H1 (cell line): ENCODE measurements around the gene FBXO44. TPM values are rescaled to one million over a fixed set of nuclear protein-coding genes. Genes with fewer than 3 reads are reported as not detected.
A peak's percentile ranks its signal among the peaks of the same experiment; 100 is the strongest.

ENCODE experiments used
- CTCF ChIA-PET: fragments of 300-600 bp; sonication (Branson Sonifier 250); formaldehyde crosslinking; loops from one replicate; lab custom pipeline; 2021; ENCODE audit not compliant: partially characterized antibody; lab: Charles Lee
- POLR2A ChIA-PET: fragments of 300-600 bp; sonication (Branson Sonifier 250); formaldehyde crosslinking; loops from one replicate; lab custom pipeline; 2021; ENCODE audit warnings: inconsistent platforms; ENCODE audit not compliant: partially characterized antibody; lab: Charles Lee
- DNase-seq, 2 experiments: peaks; one replicate each; pipeline versions ENCODE4 v3.0.0 to v3.0.0-alpha.2; 2010 to 2022; ENCODE audit warnings: low spot score in 2 of 2, low read depth in 1 of 2, mixed read lengths in 1 of 2
- FAIRE-seq: peaks from 2 replicates; lab custom pipeline; 2011; peaks lifted over from hg19 to GRCh38; lab: Jason Lieb, UNC
- H2AFZ ChIP-seq: 2 replicates; pipeline ENCODE4 v1.8.1; 2012; ENCODE audit warnings: low read length, inconsistent platforms
- H2AK5ac ChIP-seq: 2 replicates; pipeline ENCODE4 v1.6.1; 2013; ENCODE audit warnings: low read depth, low read length
- H2BK120ac ChIP-seq: replicated peaks from 2 replicates; pipeline ENCODE3; 2013; ENCODE audit warnings: low read depth, low read length, inconsistent platforms
- H2BK12ac ChIP-seq: 2 replicates; pipeline ENCODE4 v1.6.1; 2013; ENCODE audit warnings: low read depth, low read length
- H2BK15ac ChIP-seq: 2 replicates; pipeline ENCODE4 v1.6.1; 2013; ENCODE audit warnings: low read length
- H2BK20ac ChIP-seq: 2 replicates; pipeline ENCODE4 v1.6.1; 2013; ENCODE audit warnings: low read length
- H2BK5ac ChIP-seq: 2 replicates; pipeline ENCODE4 v1.6.1; 2013; ENCODE audit warnings: low read depth, low read length
- H3K14ac ChIP-seq: 2 replicates; pipeline ENCODE4 v1.6.1; 2013; ENCODE audit warnings: inconsistent platforms; ENCODE audit not compliant: insufficient read length
- H3K18ac ChIP-seq: 2 replicates; pipeline ENCODE4 v1.6.1; 2013; ENCODE audit warnings: low read length; ENCODE audit errors: extremely low read depth
- H3K23ac ChIP-seq: 2 replicates; pipeline ENCODE4 v1.6.1; 2013; ENCODE audit warnings: inconsistent platforms; ENCODE audit not compliant: insufficient read length
- H3K23me2 ChIP-seq: 2 replicates; pipeline ENCODE4 v1.6.1; 2013; ENCODE audit warnings: low read depth, low read length
- H3K27ac ChIP-seq: 2 replicates; pipeline ENCODE4 v1.6.1; 2011; ENCODE audit warnings: low read depth, low read length, inconsistent platforms
- H3K27me3 ChIP-seq, 4 experiments: replicated peaks in 1 of 4; 1 replicate in 1 of 4; 2 replicates in 3 of 4; pipeline versions ENCODE4 v1.6.1 to v1.8.1; 2011 to 2013; ENCODE audit warnings: low read length in 3 of 4, mild to moderate bottlenecking in 3 of 4, inconsistent platforms in 2 of 4, mixed read lengths in 2 of 4, moderate library complexity in 1 of 4; ENCODE audit not compliant: control insufficient read depth in 3 of 4, insufficient read depth in 3 of 4; ENCODE audit errors: extremely low read depth in 1 of 4
- H3K36me3 ChIP-seq, 4 experiments: 2 replicates each; pipeline versions ENCODE4 v1.6.1 to v1.8.1; 2011 to 2013; ENCODE audit warnings: mild to moderate bottlenecking in 4 of 4, low read length in 3 of 4, moderate library complexity in 2 of 4, control low read depth in 1 of 4, inconsistent platforms in 1 of 4; ENCODE audit not compliant: insufficient read depth in 4 of 4, control insufficient read depth in 2 of 4
- H3K4ac ChIP-seq: replicated peaks from 2 replicates; pipeline ENCODE3; 2013; ENCODE audit warnings: low read length, low read depth, mixed read lengths, inconsistent platforms; ENCODE audit not compliant: insufficient read length
- H3K4me1 ChIP-seq, 4 experiments: replicated peaks in 1 of 4; 1 replicate in 1 of 4; 2 replicates in 3 of 4; pipeline versions ENCODE4 v1.6.1 to v1.8.1; 2011 to 2013; ENCODE audit warnings: low read length in 3 of 4, inconsistent platforms in 2 of 4, mixed read lengths in 1 of 4; ENCODE audit not compliant: insufficient read depth in 4 of 4, control insufficient read depth in 3 of 4
- H3K4me2 ChIP-seq, 2 experiments: 2 replicates each; pipeline versions ENCODE4 v1.6.1 to v1.8.1; 2011 to 2013; ENCODE audit warnings: low read depth in 2 of 2, low read length in 2 of 2, control low read depth in 1 of 2, inconsistent platforms in 1 of 2, mild to moderate bottlenecking in 1 of 2; ENCODE audit not compliant: insufficient read depth in 1 of 2
- H3K4me3 ChIP-seq, 4 experiments: fragments of 200-600, 300-600 bp in 1 of 4; sonication (generic), shearing (Covaris generic), sonication (Bioruptor Twin) in 1 of 4; 2 replicates each; pipeline versions ENCODE4 v1.5.1 to v1.8.1; 2011 to 2016; ENCODE audit warnings: low read length in 4 of 4, low read depth in 3 of 4, control low read depth in 2 of 4, inconsistent platforms in 2 of 4, mild to moderate bottlenecking in 2 of 4, mixed read lengths in 1 of 4, moderate library complexity in 1 of 4; ENCODE audit not compliant: insufficient read depth in 2 of 4; ENCODE audit errors: extremely low read depth in 1 of 4
- H3K56ac ChIP-seq: replicated peaks from 2 replicates; pipeline ENCODE3; 2013; ENCODE audit warnings: low read depth, mild to moderate bottlenecking, mixed read lengths, low read length, inconsistent platforms; ENCODE audit not compliant: insufficient read length
- H3K79me1 ChIP-seq: 2 replicates; pipeline ENCODE4 v1.6.1; 2013; ENCODE audit warnings: low read depth, low read length, control low read depth
- H3K79me2 ChIP-seq, 2 experiments: 2 replicates each; pipeline versions ENCODE4 v1.6.1 to v1.8.1; 2012 to 2013; ENCODE audit warnings: low read length in 2 of 2, mild to moderate bottlenecking in 2 of 2, inconsistent platforms in 1 of 2; ENCODE audit not compliant: insufficient read depth in 2 of 2, control insufficient read depth in 1 of 2
- H3K9ac ChIP-seq, 4 experiments: replicated peaks in 1 of 4; 1 replicate in 1 of 4; 2 replicates in 3 of 4; pipeline versions ENCODE4 v1.6.1 to v1.8.1; 2011 to 2013; ENCODE audit warnings: low read depth in 3 of 4, low read length in 3 of 4, control low read depth in 2 of 4, mild to moderate bottlenecking in 2 of 4, moderate library complexity in 2 of 4, inconsistent platforms in 1 of 4; ENCODE audit errors: extremely low read depth in 1 of 4
- H3K9me3 ChIP-seq, 2 experiments: 2 replicates each; pipeline versions ENCODE4 v1.6.1 to v1.8.1; 2012 to 2013; ENCODE audit warnings: mild to moderate bottlenecking in 2 of 2, moderate library complexity in 2 of 2, control low read depth in 1 of 2, inconsistent platforms in 1 of 2, low read depth in 1 of 2, low read length in 1 of 2, mixed read lengths in 1 of 2; ENCODE audit not compliant: insufficient read depth in 2 of 2
- H4K20me1 ChIP-seq, 2 experiments: replicated peaks in 1 of 2; 2 replicates each; pipeline versions ENCODE3 to v1.8.1; 2011 to 2013; ENCODE audit warnings: inconsistent platforms in 2 of 2, low read length in 2 of 2, mild to moderate bottlenecking in 1 of 2; ENCODE audit not compliant: insufficient read depth in 2 of 2, control insufficient read depth in 1 of 2
- H4K5ac ChIP-seq: 2 replicates; pipeline ENCODE4 v1.6.1; 2013; ENCODE audit warnings: low read length, low read depth, mixed read lengths, inconsistent platforms; ENCODE audit not compliant: insufficient read length
- H4K8ac ChIP-seq: 2 replicates; pipeline ENCODE4 v1.8.0; 2013; ENCODE audit warnings: mild to moderate bottlenecking, moderate library complexity, low read length, inconsistent platforms; ENCODE audit not compliant: insufficient read depth; ENCODE audit errors: extremely low read depth
- H4K91ac ChIP-seq: replicated peaks from 2 replicates; pipeline ENCODE3; 2013; ENCODE audit warnings: low read length, mixed read lengths, inconsistent platforms; ENCODE audit not compliant: insufficient read length
- ASH2L ChIP-seq: fragments of 200-600, 300-600 bp; sonication (generic); IDR thresholded peaks from one replicate; pipeline ENCODE4 v1.7.1; 2017; ENCODE audit warnings: low read length
- HDAC2 ChIP-seq, 2 experiments: fragments of 300-600 bp in 1 of 2; sonication (generic) in 1 of 2; IDR thresholded peaks; 2 replicates each; pipeline ENCODE4 v1.6.1; 2011 to 2012; ENCODE audit warnings: low read depth in 2 of 2, low read length in 2 of 2, mild to moderate bottlenecking in 2 of 2, moderate library complexity in 2 of 2, borderline replicate concordance in 1 of 2, inconsistent platforms in 1 of 2
- HDAC6 ChIP-seq: IDR thresholded peaks from one replicate; pipeline ENCODE4 v1.7.1; 2012; ENCODE audit warnings: low read depth, mild to moderate bottlenecking, inconsistent platforms, low read length, moderate library complexity
- JUN ChIP-seq: IDR thresholded peaks from 2 replicates; pipeline ENCODE4 v1.6.1; 2011; ENCODE audit warnings: low read depth, mild to moderate bottlenecking, improper control_type of control experiment, low read length
- KDM4A ChIP-seq: IDR thresholded peaks from one replicate; pipeline ENCODE4 v1.7.1; 2012; ENCODE audit warnings: low read depth, mild to moderate bottlenecking, moderate library complexity, low read length, inconsistent platforms; ENCODE audit not compliant: severe bottlenecking
- PHF8 ChIP-seq: fragments of 200-600 bp; sonication (generic); conservative IDR thresholded peaks from 2 replicates; pipeline ENCODE4 v1.7.1; 2012; ENCODE audit warnings: low read depth, mild to moderate bottlenecking, inconsistent platforms, low read length, moderate library complexity
- POU5F1 ChIP-seq: IDR thresholded peaks from 2 replicates; pipeline ENCODE4 v1.6.1; 2011; ENCODE audit warnings: low read depth, mild to moderate bottlenecking, low read length, moderate library complexity
- RXRA ChIP-seq: IDR thresholded peaks from 2 replicates; pipeline ENCODE4 v1.6.1; 2011; ENCODE audit warnings: low read depth, mild to moderate bottlenecking, low read length, moderate library complexity; ENCODE audit not compliant: insufficient read depth
- SIN3A ChIP-seq, 2 experiments: IDR thresholded peaks in 1 of 2; conservative IDR thresholded peaks in 1 of 2; 2 replicates each; pipeline ENCODE4 v1.6.1; 2011 to 2012; ENCODE audit warnings: low read length in 2 of 2, improper control_type of control experiment in 1 of 2, low read depth in 1 of 2, mild to moderate bottlenecking in 1 of 2
- SIRT6 ChIP-seq: IDR thresholded peaks from one replicate; pipeline ENCODE4 v1.7.1; 2012; ENCODE audit warnings: low read length, inconsistent platforms
- SRF ChIP-seq: IDR thresholded peaks from 2 replicates; pipeline ENCODE4 v1.6.1; 2011; ENCODE audit warnings: mild to moderate bottlenecking, low read depth, low read length, moderate library complexity
- TCF12 ChIP-seq: IDR thresholded peaks from 2 replicates; pipeline ENCODE4 v1.6.1; 2011; ENCODE audit warnings: low read depth, mild to moderate bottlenecking, low read length
- TEAD4 ChIP-seq: IDR thresholded peaks from 2 replicates; pipeline ENCODE4 v1.6.1; 2012; ENCODE audit warnings: low read depth, low read length, inconsistent platforms, mixed read lengths
- whole genome bisulfite sequencing, 2 experiments: shearing (Covaris generic) in 1 of 2; methylation state at CpG; one replicate each; pipeline versions ENCODE4 v1.1.6 to v1.1.7; 2013 to 2015; ENCODE audit warnings: low lambda C conversion rate in 2 of 2, mixed read lengths in 2 of 2, inconsistent platforms in 1 of 2, low coverage in 1 of 2, missing lambda C conversion rate in 1 of 2; ENCODE audit not compliant: insufficient replicate concordance in 2 of 2, insufficient coverage in 1 of 2, insufficient read length in 1 of 2; ENCODE audit errors: extremely low coverage in 1 of 2, missing lambda C conversion rate in 1 of 2; 5-methylcytosine and 5-hydroxymethylcytosine counted together
- polyA plus RNA-seq, 7 experiments: library from polyadenylated mRNA; depleted of rRNA in 3 of 7; stranded (reverse) in 5 of 7; unstranded in 2 of 7; fragments of >200 nt in 5 of 7; fragments of 200-250 nt in 2 of 7; gene quantifications; 1 replicate in 5 of 7; 2 replicates in 1 of 7; 4 replicates in 1 of 7; pipeline versions ENCODE4 v1.2.1 to v1.2.3, GENCODE V29; 2011 to 2013; ENCODE audit warnings: missing spikeins in 2 of 7, mixed read lengths in 2 of 7
- total RNA-seq: library from RNA; stranded (reverse); fragmentation: NEBNext Ultra II Directional; extraction: Animal tissue kit (Norgen Biotek cat#: 25700); gene quantifications from 2 replicates; pipeline ENCODE4 v1.2.1, GENCODE V29; 2021

Gene FBXO44
- total and polyA plus RNA-seq, 2 of the 8 experiments (the other 6 are each of a cell fraction or from before 2014, with no cell fraction given), result 27.0 to 27.2 TPM

DNA sequence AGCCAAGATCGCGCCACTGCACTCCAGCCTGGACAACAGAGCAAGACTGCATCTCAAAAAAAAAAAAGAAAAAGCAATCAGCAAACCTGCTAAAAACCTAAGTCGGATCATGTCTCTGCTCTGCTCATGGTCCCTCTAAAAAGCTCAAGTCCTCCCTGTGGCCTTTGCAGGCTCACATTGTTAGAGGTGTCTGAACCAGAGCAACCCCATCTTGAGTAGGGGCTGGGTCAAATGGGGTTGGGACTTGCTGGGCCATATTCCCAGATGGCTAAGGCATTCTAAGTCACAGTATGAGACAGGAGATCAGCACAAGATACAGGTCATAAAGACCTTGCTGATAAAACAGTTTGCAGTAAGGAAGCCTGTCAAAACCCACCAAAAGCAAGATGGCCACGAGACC, 33.8 kb downstream of the FBXO44 start:
- H3K23ac ChIP-seq, result no peak overlapping the region
- H2BK12ac ChIP-seq, result peak overlapping the region; percentile 82
- H3K4me1 ChIP-seq, result peaks cover 20 to 45% (median 29%) of the 10 kb centered on the region in 4 experiments
- H3K56ac ChIP-seq, result no peak overlapping the region
- CTCF ChIA-PET, result interaction anchor here (1.1 to 21.6 kb wide), 3 partner anchors 19 to 31 kb away, joined by 3 to 266 read pairs (median 3); no protein-coding TSS in a partner anchor
- H3K27ac ChIP-seq, result no peak overlapping the region
- peaks cover 23% of the 10 kb centered on the region for H3K79me1 ChIP-seq
- H3K27me3 ChIP-seq, result peaks cover 0 to 2% (median 0%) of the 10 kb centered on the region in 4 experiments; a peak in 2 of 7 replicates
- peak overlapping the region; percentile 89 for H4K91ac ChIP-seq
- H2BK20ac ChIP-seq, result peak overlapping the region; percentile 97
- WGBS, 2 experiments, result 98% methylated on average over 4 of the region's 4 CpGs; no CpG with 5 or more reads in 1 of the 2 experiments
- H3K9ac ChIP-seq, result no peak overlapping the region
- peak overlapping the region; percentile 79 for H2AK5ac ChIP-seq
- peaks cover 23% of the 10 kb centered on the region for H3K23me2 ChIP-seq
- no peak overlapping the region for H4K8ac ChIP-seq
- FAIRE-seq, result no peak
- no peak overlapping the region for H3K4me3 ChIP-seq
- POLR2A ChIA-PET, result interaction anchor here (1.0 to 32.0 kb wide), 3 partner anchors 16 to 37 kb away, joined by 3 to 1025 read pairs (median 329); partner anchors contain the start of genes FBXO6 and MAD2L2
- peak overlapping the region; percentile 76 for H3K18ac ChIP-seq
- peaks cover 3 to 12% of the 10 kb centered on the region in 2 experiments for H4K20me1 ChIP-seq
- H2BK120ac ChIP-seq, result peak overlapping the region; percentile 69
- H3K14ac ChIP-seq, result no peak overlapping the region
- H3K36me3 ChIP-seq, result peaks cover 0 to 15% (median 0%) of the 10 kb centered on the region in 4 experiments; a peak in 2 of 8 replicates
- no peak overlapping the region for H3K4ac ChIP-seq
- no peak for DNase-seq
- no peak overlapping the region for H2AFZ ChIP-seq
- H3K9me3 ChIP-seq, result no peaks in the 10 kb centered on the region
- H2BK5ac ChIP-seq, result peak overlapping the region; percentile 12; the same call in 1 of the 2 replicates
- H3K4me2 ChIP-seq, result peak overlapping the region; percentile 31 to 99; a peak in 3 of 4 replicates
- H2BK15ac ChIP-seq, result peak overlapping the region; percentile 98
- H3K79me2 ChIP-seq, result peaks cover 19 to 79% of the 10 kb centered on the region in 2 experiments
- H4K5ac ChIP-seq, result no peak overlapping the region
- TF ChIP-seq SRF (no peak), TEAD4 (no peak), TCF12 (no peak), SIRT6 (no peak), ASH2L (no peak), JUN (no peak), POU5F1 (no peak), HDAC2 (IDR thresholded peaks at IDR 0.05; ENCODE audit: borderline replicate concordance in 1 of 2, low read depth in 2 of 2, low read length in 2 of 2) (no peak), HDAC6 (no peak), PHF8 (no peak), KDM4A (no peak), RXRA (no peak), SIN3A (conservative IDR thresholded peaks at IDR 0.05 in 1 of 2, IDR thresholded peaks at IDR 0.05 in 1 of 2; ENCODE audit: low read depth in 1 of 2, low read length in 2 of 2) (no peak)
